ENCODE results near the gene ITGA8.
A peak's percentile ranks its signal among the peaks of the same experiment; 100 is the strongest.
"Not testable (repeated sequence)": the region's sequence is repeated elsewhere in the genome, so short reads cannot be mapped to it uniquely, and the experiment has no call there.

ITGA8 gene

DNA sequence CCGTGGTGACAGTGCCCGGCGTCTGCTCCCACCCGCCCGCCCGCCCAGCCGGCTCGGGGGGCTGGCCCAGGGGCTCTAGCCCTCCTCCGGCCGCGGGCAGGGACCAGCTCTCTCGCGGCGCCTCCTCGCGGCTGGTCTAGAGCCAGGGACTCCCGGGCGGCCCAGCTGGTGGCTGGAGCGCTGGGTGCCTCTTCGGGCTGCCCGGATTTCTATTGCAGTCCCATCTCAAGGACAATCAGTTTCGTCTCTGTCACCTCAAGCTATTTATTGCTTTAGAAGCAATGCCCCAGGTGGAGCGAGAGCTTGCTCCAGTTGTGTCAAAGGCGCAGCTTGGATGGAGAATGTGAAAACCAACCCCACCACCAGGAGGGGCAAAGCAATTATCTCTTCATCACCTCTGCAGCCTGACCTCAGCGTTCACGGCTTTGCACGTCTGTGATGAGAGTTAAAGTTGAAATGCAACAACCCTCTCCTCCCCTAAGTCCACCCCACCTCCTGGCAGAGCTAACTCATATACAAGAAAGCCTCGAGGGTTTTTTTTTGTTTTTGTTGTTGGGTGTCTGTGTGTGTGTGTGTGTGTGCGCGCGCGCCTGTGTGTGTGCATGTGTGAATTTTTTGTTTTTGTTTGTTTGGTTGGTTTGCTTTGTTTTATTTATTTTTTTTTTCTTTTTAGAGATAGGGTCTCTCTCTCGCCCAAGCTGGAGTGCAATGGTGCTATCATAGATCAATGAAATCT lies at the start of gene ITGA8:
ITGA8 (minus strand) TSS at position 24 of the 736 bp plus-strand sequence. CDS start 151 bp downstream, outside the sequence.
- DNase-seq = no peak

DNA sequence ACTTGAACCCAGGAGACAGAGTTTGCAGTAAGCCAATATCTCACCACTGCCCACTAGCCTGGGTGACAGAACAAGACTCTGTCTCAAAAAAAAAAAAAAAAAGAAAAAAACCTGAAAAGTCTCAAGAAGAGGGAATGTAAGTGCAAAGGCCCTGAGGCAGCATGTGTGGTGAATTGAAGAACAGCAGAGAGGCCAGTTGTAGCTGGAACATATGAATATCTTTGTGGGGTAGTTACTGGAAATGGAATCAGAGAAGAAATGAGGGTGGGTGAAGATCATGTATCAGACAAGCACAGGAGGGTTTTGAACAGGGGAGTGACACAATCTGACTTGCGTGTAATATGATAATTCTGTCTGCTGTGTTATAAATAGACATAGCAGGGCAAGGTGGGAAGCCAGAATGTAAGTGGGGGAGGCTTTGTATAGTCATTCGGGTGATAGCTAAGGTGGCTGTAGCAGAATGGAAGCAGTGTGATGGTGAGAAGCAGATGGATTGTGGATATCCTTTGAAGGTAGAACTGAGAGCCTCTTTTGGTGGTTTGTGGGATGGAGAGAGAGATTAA lies 45.3 kb upstream of the ITGA8 start:
- DNase-seq = no peak

DNA sequence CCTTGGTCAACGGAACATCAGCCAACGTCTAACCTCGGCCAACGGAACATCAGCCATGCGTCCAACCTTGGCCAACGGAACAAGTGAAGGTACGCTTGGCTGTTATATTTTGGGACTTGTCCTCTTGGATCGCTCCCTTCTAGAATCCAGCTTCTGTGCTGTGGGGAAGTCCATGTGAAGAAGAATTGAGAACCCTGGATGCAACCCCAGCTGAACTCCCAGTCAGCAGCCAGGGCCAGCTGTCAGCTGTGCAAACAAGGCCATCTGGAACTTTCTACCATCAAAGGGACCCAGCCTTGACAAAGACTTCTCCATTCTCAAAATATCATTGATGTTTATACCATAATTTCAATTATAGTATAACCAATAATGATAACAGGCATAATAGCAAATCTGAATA lies 43.3 kb upstream of the ITGA8 start:
- DNase-seq = no peak

DNA sequence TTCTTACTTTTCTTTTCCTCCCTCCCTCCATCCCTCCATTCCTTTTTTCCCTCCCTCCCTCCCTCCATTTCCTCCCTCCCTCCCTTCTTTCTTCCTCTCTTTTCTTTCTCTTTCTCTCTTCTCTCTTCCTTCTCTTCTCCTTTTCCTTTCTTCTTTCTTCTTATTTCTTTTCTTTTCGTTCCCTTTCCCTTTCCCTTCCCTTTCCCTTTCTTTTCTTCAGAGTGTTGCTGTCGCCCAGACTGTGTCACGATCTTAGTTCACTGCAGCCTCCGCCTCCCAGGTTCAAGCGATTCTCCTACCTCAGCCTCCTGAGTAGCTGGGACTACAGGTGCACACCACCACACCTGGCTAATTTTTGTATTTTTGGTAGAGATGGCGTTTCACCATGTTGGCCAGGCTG lies 42.5 kb upstream of the ITGA8 start:
- DNase-seq = not testable (repeated sequence)

DNA sequence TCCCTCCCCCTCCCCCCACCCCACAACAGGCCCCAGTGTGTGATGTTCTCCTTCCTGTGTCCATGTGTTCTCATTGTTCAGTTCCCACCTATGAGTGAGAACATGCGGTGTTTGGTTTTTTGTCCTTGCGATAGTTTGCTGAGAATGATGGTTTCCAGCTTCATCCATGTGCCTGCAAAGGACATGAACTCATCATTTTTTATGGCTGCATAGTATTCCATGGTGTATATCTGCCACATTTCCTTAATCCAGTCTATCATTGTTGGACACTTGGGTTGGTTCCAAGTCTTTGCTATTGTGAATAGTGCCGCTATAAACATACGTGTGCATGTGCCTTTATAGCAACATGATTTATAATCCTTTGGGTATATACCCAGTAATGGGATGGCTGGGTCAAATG lies 41.5 kb upstream of the ITGA8 start:
- DNase-seq = not testable (repeated sequence)

DNA sequence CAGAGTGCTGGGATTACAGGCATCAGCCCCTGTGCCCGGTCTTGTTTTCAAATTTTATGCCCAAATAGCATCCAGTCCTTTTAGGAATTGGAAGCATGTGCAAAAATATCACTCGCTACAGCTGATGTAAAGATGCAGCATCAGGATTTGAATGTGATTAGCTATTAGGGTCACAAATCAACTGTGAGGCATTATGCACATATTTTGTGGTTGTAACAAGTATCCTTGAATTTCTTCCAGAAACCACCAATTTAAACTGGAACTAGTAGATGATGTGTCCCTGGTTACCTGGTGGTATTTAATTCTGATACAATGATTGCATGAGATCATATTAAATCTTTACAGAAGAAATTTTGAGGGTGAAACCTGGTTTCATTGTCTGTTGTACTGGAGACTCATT lies 41.0 kb upstream of the ITGA8 start:
- no peak for DNase-seq

DNA sequence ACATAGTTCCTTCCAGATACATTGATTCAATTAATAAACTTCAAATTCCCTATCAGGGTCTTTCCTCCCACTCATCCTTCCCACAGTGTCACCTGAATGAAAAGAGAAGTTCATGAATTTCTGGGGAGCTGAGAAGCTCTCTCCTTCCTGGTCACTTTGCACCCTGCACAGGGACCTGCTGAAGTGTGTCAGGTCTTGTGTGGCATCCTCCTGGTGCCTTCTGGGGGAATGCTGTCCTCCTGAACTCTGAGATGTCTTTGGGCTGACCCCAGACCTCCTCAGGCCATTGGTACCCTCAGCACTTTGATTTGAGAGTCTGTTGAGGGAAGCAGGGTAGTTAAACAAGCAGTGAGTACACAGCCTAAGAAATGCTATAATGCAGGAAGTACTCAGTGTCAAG lies 39.5 kb upstream of the ITGA8 start:
- DNase-seq = no peak

DNA sequence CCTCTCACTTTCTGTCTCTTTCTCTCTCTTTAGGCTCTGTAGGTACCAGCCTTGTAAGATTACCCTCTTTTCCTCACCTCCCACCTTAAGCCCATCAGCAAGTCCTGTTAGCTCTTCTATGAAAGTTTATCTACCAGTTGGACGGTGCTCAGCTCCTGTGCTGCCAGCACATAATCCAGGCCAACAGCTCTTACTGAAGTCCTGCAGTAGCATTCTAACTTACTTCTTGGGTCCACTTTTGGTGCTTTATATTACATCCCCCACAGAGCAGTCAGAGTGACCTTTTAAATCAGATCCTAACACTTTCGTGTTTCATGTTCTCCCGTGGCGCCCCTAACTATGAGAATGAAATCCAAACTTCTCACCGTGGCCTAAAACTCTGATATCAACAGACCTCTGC lies 38.9 kb upstream of the ITGA8 start:
- DNase-seq = no peak

DNA sequence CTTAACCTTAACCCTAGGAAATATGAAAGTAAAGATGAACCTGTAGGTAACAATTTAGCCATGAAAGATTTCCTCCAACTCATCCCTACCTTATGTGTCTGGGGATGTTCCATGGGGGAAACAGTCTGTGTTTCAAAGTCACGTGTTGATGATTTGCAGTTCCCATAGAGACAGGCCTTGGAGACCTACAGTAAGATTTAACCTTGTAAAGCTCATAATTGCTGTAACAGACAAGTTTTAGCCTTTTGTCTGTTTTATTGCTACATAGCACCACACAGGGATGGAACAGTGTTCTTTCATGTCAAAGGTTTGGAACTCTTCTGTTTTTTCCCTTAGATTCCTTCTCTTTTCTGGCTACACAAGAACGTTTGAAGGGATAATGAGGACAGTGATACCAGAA lies 35.2 kb upstream of the ITGA8 start:
- no peak for DNase-seq

DNA sequence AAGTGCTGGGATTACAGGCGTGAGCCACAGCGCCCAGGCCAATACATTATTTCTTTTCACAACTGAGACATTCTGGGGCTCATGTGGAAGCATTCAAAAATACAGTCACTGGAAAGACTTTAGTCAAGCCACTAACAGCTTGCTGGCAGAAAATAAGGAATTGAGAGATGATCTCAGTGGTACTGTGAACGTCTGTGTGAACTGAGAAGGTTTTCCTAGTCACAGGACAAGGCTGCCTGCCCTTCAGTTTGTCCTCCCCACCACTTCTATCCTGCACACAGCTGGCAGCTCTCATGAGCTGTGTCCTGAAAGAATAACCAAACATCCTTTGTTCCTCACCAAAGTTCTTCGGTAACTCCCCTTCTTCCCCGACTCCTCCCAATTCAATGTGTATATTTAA lies 31.3 kb upstream of the ITGA8 start:
- DNase-seq = no peak

DNA sequence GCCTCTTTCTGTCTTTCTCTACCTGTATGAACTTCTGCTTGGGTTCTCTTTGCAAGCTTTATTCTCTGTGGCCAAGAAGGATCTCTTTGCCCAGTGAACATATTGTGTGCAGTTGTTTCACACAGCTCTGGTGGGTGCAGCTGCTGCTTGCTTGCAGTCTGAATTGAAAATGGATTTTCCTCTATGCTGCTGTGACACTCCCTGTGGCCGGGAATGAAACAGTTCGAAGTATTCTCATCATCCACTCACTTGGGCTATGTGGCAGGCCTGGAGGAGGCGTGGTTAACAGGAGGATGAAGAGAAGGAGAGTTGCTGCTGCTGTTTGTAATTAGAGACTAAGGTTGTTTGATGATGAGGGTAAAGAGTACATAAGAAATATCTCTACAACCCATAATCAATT lies 28.4 kb upstream of the ITGA8 start:
- DNase-seq = peak in 2 of 58 donors; percentile 5 to 8

DNA sequence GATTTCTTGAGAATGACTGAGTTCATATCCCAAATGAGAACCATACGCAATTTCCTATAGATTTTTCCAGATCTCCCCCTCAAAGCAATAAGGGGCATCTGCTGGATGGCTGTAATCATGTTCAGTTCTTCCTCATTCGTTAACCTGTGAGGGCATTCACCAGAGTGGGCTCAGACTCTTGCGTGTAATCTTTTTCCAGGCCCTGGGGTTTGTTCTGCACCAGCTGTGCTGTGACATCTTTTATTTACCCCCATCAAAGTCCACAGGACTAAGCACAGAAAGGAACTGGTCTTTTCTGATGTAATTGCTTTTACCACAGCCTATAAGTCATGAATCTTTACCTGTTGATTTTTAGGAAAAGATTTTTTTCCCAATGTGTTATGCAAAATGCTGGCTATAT lies 27.9 kb upstream of the ITGA8 start:
- DNase-seq = no peak

DNA sequence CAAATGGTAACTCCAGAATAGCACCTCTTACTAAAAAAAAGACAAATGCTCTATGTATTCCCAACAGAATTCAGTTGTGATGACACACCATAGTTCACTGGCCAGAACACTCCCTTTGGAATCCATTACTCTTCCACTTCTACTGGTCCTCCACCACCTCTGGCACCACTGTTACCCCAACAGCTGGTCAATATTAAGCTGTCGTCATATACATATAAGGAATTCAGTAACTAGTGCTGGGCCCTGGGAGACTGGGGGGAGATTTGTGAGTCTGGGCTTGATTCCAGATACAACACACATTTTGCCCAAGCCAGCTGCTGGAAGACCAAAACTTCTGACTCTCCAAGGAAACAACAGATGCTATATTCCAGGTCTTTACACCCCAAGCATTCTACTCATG lies 26.0 kb upstream of the ITGA8 start:
- DNase-seq = no peak

DNA sequence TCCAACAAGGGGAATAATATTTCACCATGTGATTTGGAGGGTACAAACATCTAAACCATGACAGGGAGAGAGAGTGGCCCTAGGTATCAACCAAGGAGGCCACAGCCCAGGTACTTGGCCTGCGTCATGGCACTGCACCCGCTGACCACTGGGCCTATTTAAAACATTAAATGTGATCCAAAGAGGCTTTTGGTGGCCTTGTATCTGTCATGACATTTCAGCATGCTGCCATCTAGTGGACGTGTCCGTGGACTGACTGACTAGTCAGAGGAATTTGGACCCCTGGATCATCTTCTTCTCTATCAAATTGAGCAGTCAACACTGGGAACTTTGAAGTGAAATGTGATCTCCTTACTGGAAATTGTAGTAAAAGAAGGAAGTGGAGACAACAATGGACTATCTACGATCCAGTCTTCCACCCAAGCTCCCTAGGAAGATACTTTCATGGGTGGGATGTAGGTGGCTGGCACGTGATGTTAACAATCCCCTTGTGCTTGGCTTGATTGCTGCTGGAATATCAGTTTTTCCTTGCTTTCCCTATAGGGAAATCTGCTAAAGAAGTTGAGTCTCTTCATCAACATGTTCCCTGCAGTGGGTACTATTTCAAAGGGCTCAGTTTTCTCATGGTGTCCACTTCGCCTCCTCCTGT lies 24.6 kb upstream of the ITGA8 start:
- DNase-seq = peak in 3 of 58 donors; percentile 8 to 24 (median 15)

DNA sequence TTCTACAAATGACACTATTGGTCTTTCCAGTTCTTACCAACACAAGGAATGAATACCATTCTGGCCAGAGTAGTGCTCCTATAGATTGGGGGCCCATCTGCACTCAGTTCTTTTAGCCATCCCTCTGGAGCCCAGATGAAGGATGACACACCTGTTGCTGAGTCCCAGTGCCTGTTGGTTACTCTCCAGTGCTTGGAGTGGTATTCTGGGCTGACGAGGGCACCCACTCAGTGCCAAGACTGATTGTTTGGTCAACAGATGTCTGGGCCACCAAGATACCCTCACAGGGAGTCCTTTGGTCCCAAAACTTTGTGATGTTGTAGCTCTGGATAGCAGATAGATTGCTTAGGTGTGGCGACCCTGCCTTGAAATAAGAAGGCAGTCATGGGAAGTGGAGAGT lies 23.7 kb upstream of the ITGA8 start:
- DNase-seq = no peak

DNA sequence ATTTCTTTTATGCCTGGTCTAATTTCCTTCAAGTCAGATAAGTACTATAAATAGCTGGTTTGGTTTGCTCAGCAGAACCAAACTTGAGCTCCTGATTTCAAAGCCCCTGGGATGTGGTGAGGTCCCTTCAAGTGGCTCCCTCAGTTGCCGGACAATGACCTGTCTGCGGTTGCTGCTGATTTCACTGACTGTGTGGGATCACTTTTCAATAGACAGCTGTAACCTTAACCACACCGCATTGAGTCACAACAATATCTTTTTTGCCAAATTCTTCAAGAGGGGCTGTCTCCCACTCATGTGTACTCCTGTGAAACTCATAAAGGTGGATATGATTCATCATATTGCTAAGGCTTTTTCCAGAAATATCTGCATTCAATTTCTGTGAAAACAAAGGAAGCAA lies 23.1 kb upstream of the ITGA8 start:
- DNase-seq = no peak

DNA sequence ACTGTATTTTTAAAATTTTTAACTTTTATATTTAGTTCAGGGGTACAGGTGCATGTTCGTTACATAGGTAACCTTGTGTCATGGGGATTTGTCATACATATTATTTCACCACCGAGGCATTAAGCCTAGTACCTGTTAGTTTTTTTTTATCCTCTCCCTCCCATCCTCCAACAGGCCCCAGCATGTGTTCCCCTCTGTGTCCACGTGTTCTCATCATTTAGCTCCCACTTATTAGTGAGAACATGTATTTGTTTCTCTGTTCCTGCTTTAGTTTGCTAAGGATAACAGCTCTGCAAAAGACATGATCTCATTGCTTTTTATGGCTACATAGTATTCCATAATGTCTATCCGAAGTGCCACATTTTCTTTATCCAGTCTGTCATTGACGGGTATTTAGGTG lies 22.4 kb upstream of the ITGA8 start:
- DNase-seq = no peak

DNA sequence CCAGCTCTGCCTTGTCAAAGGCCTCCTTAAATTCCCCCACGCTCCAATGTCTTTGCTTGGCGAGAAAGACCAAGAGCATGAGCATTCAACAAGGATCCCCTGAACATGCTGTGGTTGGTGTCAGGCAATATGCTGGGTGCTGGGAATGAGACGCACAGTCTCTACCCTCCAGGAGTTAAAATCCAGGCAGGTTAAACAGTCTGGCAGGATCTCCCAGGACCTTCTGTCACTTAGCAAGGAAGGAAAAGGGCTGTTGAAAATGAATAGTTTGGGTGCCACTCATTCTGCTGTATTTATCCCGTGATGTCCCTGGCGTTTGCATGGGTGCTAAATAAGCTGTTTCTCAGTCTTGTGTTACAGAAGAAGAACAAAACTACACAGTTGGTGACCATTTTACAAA lies 21.9 kb upstream of the ITGA8 start:
- DNase-seq = no peak

DNA sequence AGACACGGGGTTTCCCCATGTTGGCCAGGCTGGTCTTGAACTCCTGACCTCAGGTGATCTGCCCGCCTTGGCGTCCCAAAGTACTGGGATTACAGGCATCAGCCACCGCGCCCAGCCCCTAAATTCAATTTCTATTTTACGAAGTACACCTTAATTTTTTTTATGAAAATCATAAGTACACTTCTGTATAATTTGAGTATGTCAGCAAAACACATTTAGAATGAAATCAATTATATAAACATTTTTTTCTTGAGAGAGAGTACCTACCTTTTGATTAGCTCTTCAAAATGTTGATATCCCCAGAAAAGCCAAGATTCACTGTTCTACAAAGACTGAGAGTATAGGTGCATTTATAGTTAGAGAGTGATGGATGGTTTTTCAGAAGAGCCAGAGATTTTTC lies 20.5 kb upstream of the ITGA8 start:
- no peak for DNase-seq

DNA sequence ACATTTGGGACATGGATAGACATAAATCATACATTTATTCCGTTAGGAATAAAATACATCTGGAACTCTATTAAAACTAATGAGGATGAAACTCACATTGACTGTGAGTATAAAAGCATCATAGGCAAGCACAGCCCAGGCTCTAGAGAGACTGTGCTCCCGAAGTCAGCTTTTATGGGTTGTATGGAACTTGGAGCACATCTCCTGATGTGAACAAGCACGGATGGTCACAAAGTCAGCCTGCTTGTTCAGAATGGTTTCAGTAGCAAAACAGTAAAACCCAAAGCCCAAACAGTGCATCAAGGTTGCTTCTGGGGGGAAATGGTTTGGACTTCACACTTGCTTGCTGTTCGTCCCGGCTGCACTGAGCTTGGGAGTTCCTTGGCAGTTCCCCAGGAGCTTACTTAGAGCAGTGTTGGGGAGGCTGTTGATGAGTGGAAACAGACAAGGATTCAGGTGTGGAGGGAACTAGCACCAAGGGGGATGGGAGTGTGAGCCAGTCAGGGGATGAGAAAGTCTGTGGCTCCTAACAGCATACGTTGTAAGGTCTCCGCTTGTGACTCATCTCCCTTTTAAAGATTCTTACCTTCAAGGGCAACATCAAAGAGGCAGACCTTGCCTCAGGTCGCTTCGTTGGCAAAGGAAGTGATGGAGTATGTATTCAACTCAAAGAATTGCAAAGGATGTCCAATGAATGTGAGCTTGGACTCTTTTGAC lies 19.7 kb upstream of the ITGA8 start:
- DNase-seq = no peak

DNA sequence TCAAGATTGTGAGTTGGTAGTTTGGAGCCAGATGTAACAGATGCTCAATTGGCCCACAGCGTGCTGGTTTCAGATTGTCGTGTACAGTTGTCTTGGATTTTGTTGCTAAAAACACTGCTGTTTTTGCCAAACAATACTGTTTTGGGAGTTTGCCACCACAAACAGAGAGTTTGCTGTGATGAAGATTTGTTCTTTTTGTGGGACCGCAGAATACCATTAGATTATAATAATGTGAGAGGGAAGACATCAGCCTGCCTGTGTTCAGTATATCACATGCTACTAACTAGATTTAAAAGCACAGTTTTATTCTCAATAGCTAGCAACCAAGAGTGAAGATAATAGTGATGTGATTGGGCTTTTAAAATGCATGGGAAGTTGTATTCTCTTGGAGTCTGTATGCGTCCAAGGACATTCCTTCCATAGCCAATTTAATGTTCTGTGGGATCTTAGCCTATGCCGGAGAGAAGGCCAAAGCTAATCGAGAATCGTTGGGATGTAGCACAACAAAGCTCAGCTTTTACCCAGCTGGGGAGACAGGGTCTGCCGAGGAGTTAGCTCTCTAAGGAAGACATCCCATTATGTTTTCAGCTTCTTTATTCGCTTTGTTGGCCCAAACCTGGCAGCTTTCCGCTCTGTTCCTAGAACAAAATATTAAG lies 18.7 kb upstream of the ITGA8 start:
- peak in 1 of 58 donors; percentile 9 for DNase-seq

DNA sequence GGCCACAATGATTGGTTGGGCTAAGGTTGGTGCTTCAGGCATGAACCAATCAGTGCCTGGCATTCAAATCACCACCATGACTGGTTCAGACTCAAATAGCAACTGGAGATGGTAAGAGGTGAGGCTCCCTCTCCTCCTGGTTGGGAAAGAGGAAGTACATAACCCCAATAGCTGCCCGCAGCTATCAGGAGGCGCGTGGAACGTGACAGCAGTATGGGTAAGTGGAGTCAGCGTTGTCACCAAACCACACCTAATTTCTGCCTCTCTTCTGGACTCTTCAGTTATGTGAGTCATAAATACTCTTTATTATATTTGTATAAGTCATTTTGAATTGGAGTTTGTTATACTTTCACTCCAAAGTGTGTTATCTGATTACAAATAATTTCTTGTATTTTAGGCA lies 17.9 kb upstream of the ITGA8 start:
- no peak for DNase-seq
